HEK293 (cell line): ENCODE data around the gene AURKB.

Experiments used
- CTCF ChIA-PET: fragments of 350-600 bp; formaldehyde crosslinking; extraction: SDS; loops from one replicate; lab custom pipeline; 2021; ENCODE audit warnings: antibody characterized with exemption; lab: Yijun Ruan, JAX
- POLR2A ChIA-PET: fragments of 300-600 bp; formaldehyde crosslinking; extraction: SDS; loops from one replicate; lab custom pipeline; 2020; ENCODE audit warnings: antibody characterized with exemption, inconsistent platforms; lab: Yijun Ruan, JAX
- H3K27ac ChIP-seq: fragments of 200-500 bp; sonication (Bioruptor generic); 2 replicates; pipeline ENCODE4 v1.5.1; 2014; ENCODE audit warnings: low read depth, low read length, control low read depth, inconsistent platforms; ENCODE audit errors: extremely low read depth
- H3K36me3 ChIP-seq, 2 experiments: fragments of 200-500 bp in 1 of 2; sonication (Bioruptor generic) in 1 of 2; 1 replicate in 1 of 2; 2 replicates in 1 of 2; pipeline ENCODE4 v1.5.1; 2014 to 2017; ENCODE audit warnings: inconsistent platforms in 2 of 2, low read length in 2 of 2; ENCODE audit not compliant: control insufficient read depth in 2 of 2, insufficient read depth in 1 of 2
- H3K4me1 ChIP-seq: fragments of 200-500 bp; sonication (Bioruptor generic); 2 replicates; pipeline ENCODE4 v1.5.1; 2014; ENCODE audit warnings: mild to moderate bottlenecking, low read length, inconsistent platforms; ENCODE audit not compliant: control insufficient read depth, insufficient read depth
- H3K4me3 ChIP-seq: 2 replicates; pipeline ENCODE4 v1.5.1; 2011; ENCODE audit warnings: low read depth, mild to moderate bottlenecking, control low read depth, low read length, moderate library complexity
- H3K9me3 ChIP-seq: fragments of 200-500 bp; sonication (Bioruptor generic); 2 replicates; pipeline ENCODE4 v1.5.1; 2014; ENCODE audit warnings: low read depth, low read length, inconsistent platforms; ENCODE audit not compliant: control insufficient read depth, insufficient read depth
- IKZF3 ChIP-seq: fragments of 450-650 bp; IDR thresholded peaks from 2 replicates; pipeline ENCODE4 v1.5.0; 2018; ENCODE audit warnings: missing biosample characterization, mild to moderate bottlenecking, missing genetic modification characterization, moderate library complexity
- KLF1 ChIP-seq: fragments of 450-650 bp; formaldehyde crosslinking; IDR thresholded peaks from 2 replicates; pipeline ENCODE4 v1.5.1; 2016; ENCODE audit warnings: missing biosample characterization, missing genetic modification characterization
- MEIS1 ChIP-seq: sonication (generic); formaldehyde crosslinking; IDR thresholded peaks from 2 replicates; pipeline ENCODE4 v1.8.1; 2022; ENCODE audit warnings: missing genetic modification reagents, mild to moderate bottlenecking, borderline replicate concordance
- YY1 ChIP-seq: fragments of 450-650 bp; formaldehyde crosslinking; IDR thresholded peaks from 2 replicates; pipeline ENCODE4 v1.5.1; 2018; ENCODE audit warnings: missing biosample characterization, missing genetic modification characterization
- ZBTB1 ChIP-seq: fragments of 450-650 bp; formaldehyde crosslinking; IDR thresholded peaks from 2 replicates; pipeline ENCODE4 v1.5.1; 2016; ENCODE audit warnings: missing biosample characterization, missing genetic modification characterization
- ZBTB17 ChIP-seq: fragments of 450-650 bp; formaldehyde crosslinking; IDR thresholded peaks from 2 replicates; pipeline ENCODE4 v1.5.1; 2016; ENCODE audit warnings: missing biosample characterization, missing genetic modification characterization
- ZBTB21 ChIP-seq: fragments of 450-650 bp; formaldehyde crosslinking; IDR thresholded peaks from 2 replicates; pipeline ENCODE4 v1.5.1; 2017; ENCODE audit warnings: missing biosample characterization, missing genetic modification characterization
- ZFP69B ChIP-seq: fragments of 450-650 bp; formaldehyde crosslinking; IDR thresholded peaks from 2 replicates; pipeline ENCODE4 v1.5.1; 2016; ENCODE audit warnings: missing biosample characterization, missing genetic modification characterization
- ZIC2 ChIP-seq: fragments of 450-650 bp; formaldehyde crosslinking; IDR thresholded peaks from 2 replicates; pipeline ENCODE4 v1.5.1; 2016; ENCODE audit warnings: missing biosample characterization, missing genetic modification characterization
- ZNF114 ChIP-seq: fragments of 450-650 bp; formaldehyde crosslinking; IDR thresholded peaks from 2 replicates; pipeline ENCODE4 v1.5.0; 2017; ENCODE audit warnings: missing biosample characterization, missing genetic modification characterization
- ZNF121 ChIP-seq: fragments of 450-650 bp; formaldehyde crosslinking; IDR thresholded peaks from 2 replicates; pipeline ENCODE4 v1.5.1; 2016; ENCODE audit warnings: missing biosample characterization, missing genetic modification characterization
- ZNF157 ChIP-seq: fragments of 450-650 bp; formaldehyde crosslinking; IDR thresholded peaks from 2 replicates; pipeline ENCODE4 v1.5.1; 2016; ENCODE audit warnings: missing biosample characterization, missing genetic modification characterization
- ZNF223 ChIP-seq: fragments of 450-650 bp; formaldehyde crosslinking; IDR thresholded peaks from 2 replicates; pipeline ENCODE4 v1.5.1; 2016; ENCODE audit warnings: missing biosample characterization, missing genetic modification characterization
- ZNF324 ChIP-seq: fragments of 450-650 bp; formaldehyde crosslinking; IDR thresholded peaks from 2 replicates; pipeline ENCODE4 v1.5.1; 2016; ENCODE audit warnings: missing biosample characterization, missing genetic modification characterization
- ZNF366 ChIP-seq: fragments of 450-650 bp; formaldehyde crosslinking; conservative IDR thresholded peaks from 2 replicates; pipeline ENCODE4 v1.5.1; 2016; ENCODE audit warnings: missing biosample characterization, missing genetic modification characterization
- ZNF426 ChIP-seq: fragments of 450-650 bp; formaldehyde crosslinking; IDR thresholded peaks from 2 replicates; pipeline ENCODE4 v1.5.1; 2017; ENCODE audit warnings: missing biosample characterization, missing genetic modification characterization, mild to moderate bottlenecking, inconsistent platforms, moderate library complexity
- ZNF530 ChIP-seq: fragments of 450-650 bp; formaldehyde crosslinking; IDR thresholded peaks from 2 replicates; pipeline ENCODE4 v1.5.1; 2016; ENCODE audit warnings: low read depth, missing biosample characterization, missing genetic modification characterization
- ZNF585B ChIP-seq: fragments of 450-650 bp; formaldehyde crosslinking; IDR thresholded peaks from 2 replicates; pipeline ENCODE4 v1.5.1; 2016; ENCODE audit warnings: missing biosample characterization, missing genetic modification characterization
- ZNF600 ChIP-seq: fragments of 450-650 bp; formaldehyde crosslinking; IDR thresholded peaks from 2 replicates; pipeline ENCODE4 v1.5.1; 2016; ENCODE audit warnings: missing biosample characterization, missing genetic modification characterization
- ZSCAN23 ChIP-seq: fragments of 450-650 bp; formaldehyde crosslinking; IDR thresholded peaks from 2 replicates; pipeline ENCODE4 v1.5.1; 2016; ENCODE audit warnings: missing biosample characterization, missing genetic modification characterization
- TF ChIP-seq, protein P1 (sequence below): fragments of 450-650 bp; formaldehyde crosslinking; IDR thresholded peaks from 2 replicates; pipeline ENCODE4 v1.5.1; 2017; ENCODE audit warnings: missing biosample characterization, missing genetic modification characterization
- TF ChIP-seq, protein P2 (sequence below): fragments of 450-650 bp; formaldehyde crosslinking; IDR thresholded peaks from 2 replicates; pipeline ENCODE4 v1.5.1; 2016; ENCODE audit warnings: missing biosample characterization, missing genetic modification characterization
- TF ChIP-seq, protein P3 (sequence below): fragments of 450-650 bp; formaldehyde crosslinking; IDR thresholded peaks from 2 replicates; pipeline ENCODE4 v1.5.1; 2017; ENCODE audit warnings: missing biosample characterization, missing genetic modification characterization

AURKB gene

DNA sequence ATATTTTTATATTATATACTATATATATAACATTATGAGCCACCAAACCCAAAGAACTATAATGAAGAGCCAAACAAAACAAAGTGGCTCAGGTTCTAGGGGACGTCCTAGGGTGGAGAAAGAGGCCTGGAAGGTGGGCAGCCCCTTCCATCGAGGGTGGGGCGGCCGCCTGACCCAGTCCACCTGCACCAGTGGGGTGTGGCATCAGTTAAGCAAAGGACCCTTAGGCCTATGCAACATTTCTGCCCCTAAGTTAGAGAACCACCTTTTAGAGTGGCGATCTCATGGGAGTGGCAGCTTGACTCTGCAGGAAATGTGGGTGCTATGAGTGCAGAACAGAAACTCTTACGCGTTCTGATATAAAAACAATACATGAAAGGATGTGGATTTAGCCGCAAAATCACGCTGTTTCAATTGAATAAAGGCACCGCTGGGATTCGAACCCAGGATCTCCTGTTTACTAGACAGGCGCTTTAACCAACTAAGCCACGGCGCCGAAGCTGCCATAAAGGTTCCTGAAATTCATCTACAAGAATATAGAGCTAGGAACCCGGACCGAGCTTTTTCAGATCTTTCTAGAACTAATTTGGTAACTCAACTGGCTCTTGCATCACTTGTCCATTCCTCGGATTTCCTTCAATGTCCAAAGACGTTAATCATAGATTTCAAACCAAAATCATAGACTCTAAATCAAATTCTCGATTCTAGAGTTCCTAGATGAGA lies 15.6 kb upstream of the AURKB start (continued):
- TF ChIP-seq, protein P1, sequence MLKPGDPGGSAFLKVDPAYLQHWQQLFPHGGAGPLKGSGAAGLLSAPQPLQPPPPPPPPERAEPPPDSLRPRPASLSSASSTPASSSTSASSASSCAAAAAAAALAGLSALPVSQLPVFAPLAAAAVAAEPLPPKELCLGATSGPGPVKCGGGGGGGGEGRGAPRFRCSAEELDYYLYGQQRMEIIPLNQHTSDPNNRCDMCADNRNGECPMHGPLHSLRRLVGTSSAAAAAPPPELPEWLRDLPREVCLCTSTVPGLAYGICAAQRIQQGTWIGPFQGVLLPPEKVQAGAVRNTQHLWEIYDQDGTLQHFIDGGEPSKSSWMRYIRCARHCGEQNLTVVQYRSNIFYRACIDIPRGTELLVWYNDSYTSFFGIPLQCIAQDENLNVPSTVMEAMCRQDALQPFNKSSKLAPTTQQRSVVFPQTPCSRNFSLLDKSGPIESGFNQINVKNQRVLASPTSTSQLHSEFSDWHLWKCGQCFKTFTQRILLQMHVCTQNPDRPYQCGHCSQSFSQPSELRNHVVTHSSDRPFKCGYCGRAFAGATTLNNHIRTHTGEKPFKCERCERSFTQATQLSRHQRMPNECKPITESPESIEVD (tag by site-specific recombination) = 0 out of 2 replicates have a peak, but pooled peaks have one; percentile 4

DNA sequence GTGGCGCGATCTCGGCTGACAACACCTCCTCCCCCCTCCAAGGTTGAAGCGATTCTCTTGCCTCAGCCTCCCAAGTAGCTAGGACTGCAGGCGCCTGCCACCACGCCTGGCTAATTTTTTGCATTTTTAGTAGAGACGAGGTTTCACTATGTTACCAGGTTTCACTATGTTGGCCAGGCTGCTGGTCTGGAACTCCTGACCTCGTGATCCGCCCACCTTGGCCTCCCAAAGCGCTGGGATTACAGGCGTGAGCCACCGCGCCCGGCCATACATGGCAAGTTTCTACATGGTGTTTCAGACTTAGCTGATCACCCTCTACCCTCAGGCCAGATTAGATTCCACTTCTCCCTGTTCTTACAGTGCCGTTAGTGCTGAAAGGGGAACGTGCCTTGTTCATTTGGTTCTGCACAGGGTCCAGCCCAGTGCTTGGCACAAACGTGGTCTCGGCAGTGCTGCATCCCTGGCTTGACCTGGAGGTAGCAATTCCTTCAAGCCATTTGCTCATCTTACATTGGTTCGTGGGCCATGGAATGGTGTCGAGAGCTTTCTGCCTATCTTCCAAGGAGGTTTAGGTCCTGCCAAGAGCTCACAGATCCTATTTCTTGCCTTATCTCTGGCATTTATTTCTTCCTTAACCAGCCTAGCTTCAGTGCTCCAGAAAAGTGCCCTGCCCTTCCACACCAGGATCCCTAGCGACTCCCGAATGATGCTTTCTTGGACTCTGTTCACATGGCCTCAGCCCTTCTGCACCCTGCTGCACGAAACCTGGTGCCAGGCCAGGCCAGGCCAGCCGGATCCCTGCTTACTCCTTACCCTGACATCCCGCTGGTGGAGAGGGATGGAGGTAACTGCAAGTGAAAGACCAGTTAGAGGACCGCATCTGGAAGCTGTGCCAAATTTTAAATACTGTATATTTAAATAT lies 14.8 kb upstream of the AURKB start:
- Histone ChIP-seq H3K9me3 (no peaks in the 10 kb centered on the region), H3K4me1 (peaks cover 12% of the 10 kb centered on the region), H3K36me3 (peaks cover 14 to 32% of the 10 kb centered on the region in 2 experiments; a peak in 2 of 3 replicates), H3K4me3 (no peak overlapping the region), H3K27ac (no peak overlapping the region)
- POLR2A ChIA-PET = interaction anchor here (0.6 to 9.6 kb wide), 8 partner anchors 16 to 106 kb away, joined by 3 to 218 read pairs (median 40); partner anchors contain the start of genes ALOXE3, AURKB, BORCS6 and CTC1
- CTCF ChIA-PET = interaction anchor here (0.6 to 2.1 kb wide), 9 partner anchors 39 to 561 kb away, joined by 3 to 8 read pairs (median 3); partner anchors contain the start of gene ALOXE3
- TF ChIP-seq ZBTB1 (no peak), ZNF121 (tag by site-specific recombination) (peak; percentile 35; the same call in 1 of the 2 replicates)

DNA sequence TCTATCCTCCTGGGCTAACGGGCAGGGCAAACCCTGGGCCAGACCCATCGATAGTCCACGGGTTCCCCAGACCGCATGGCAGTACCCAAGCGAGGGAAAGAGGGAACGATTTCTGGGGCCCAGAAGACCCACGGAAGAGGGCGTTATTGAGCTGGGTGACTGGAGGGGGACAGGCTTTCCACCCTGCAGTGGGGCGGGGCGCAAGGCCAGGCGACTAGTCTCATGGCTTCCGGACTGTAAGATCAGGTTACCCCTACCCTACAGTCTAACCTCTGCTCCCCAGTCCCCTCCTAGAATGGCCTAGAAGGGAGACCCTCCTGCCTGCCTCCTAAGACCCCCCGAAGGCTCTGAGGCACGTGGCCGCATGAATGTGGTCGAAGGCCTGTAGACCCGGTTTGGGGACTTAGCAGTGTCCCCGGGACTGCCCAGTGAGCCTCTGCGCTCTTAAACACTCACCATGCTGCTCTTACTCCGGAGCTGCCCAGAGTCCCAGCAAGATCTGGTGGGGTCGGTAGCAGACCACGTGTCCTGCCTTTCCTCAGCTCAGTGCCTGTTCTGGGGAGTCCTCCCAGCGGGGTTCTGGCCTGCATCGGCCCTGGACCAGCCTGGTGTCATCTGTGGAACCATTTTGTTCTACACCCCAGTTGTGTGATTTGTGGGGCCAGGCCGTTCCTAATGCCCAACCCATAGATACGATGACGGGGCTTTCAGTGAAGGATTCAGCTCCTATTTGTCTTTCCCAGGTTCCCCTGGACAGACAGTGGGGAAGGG lies 13.2 kb upstream of the AURKB start:
- CTCF ChIA-PET = interaction anchor here (0.6 to 1.9 kb wide), 11 partner anchors 13 to 163 kb away, joined by 3 to 19 read pairs (median 5); partner anchors contain the start of genes ALOXE3, AURKB, CTC1 and PFAS
- Histone ChIP-seq H3K4me3 (peak overlapping the region; percentile 78), H3K4me1 (peaks cover 12% of the 10 kb centered on the region), H3K9me3 (no peaks in the 10 kb centered on the region), H3K36me3 (peaks cover 4 to 15% of the 10 kb centered on the region in 2 experiments; a peak in 1 of 3 replicates), H3K27ac (peak overlapping the region; percentile 70)
- POLR2A ChIA-PET = interaction anchor here (0.6 to 9.6 kb wide), 19 partner anchors 12 to 152 kb away, joined by 3 to 218 read pairs (median 6); partner anchors contain the start of genes ALOXE3, AURKB, BORCS6 and CTC1
- TF ChIP-seq, protein P2, sequence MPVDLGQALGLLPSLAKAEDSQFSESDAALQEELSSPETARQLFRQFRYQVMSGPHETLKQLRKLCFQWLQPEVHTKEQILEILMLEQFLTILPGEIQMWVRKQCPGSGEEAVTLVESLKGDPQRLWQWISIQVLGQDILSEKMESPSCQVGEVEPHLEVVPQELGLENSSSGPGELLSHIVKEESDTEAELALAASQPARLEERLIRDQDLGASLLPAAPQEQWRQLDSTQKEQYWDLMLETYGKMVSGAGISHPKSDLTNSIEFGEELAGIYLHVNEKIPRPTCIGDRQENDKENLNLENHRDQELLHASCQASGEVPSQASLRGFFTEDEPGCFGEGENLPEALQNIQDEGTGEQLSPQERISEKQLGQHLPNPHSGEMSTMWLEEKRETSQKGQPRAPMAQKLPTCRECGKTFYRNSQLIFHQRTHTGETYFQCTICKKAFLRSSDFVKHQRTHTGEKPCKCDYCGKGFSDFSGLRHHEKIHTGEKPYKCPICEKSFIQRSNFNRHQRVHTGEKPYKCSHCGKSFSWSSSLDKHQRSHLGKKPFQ (tag by site-specific recombination) = no peak
- TF ChIP-seq ZNF366 (peak; percentile 70), KLF1 (tag by site-specific recombination) (peak; percentile 36), ZNF114 (no peak), ZIC2 (no peak; the same call in 1 of the 2 replicates), ZNF223 (tag by site-specific recombination) (no peak), ZSCAN23 (tag by site-specific recombination) (no peak), ZNF600 (tag by site-specific recombination) (0 out of 2 replicates have a peak, but pooled peaks have one; percentile 1), IKZF3 (tag by site-specific recombination) (no peak), ZNF530 (tag by site-specific recombination) (no peak), ZNF157 (no peak), ZFP69B (tag by site-specific recombination) (no peak), ZBTB1 (no peak), ZNF585B (tag by site-specific recombination) (no peak), ZBTB17 (tag by site-specific recombination) (peak; percentile 42; the same call in 1 of the 2 replicates), ZBTB21 (no peak), ZNF426 (tag by site-specific recombination) (no peak), MEIS1 (CRISPR knock-in tag) (no peak), ZNF324 (0 out of 2 replicates have a peak, but pooled peaks have one; percentile 42), YY1 (peak; percentile 34; the same call in 1 of the 2 replicates)
- TF ChIP-seq, protein P3, sequence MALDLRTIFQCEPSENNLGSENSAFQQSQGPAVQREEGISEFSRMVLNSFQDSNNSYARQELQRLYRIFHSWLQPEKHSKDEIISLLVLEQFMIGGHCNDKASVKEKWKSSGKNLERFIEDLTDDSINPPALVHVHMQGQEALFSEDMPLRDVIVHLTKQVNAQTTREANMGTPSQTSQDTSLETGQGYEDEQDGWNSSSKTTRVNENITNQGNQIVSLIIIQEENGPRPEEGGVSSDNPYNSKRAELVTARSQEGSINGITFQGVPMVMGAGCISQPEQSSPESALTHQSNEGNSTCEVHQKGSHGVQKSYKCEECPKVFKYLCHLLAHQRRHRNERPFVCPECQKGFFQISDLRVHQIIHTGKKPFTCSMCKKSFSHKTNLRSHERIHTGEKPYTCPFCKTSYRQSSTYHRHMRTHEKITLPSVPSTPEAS = no peak
